ENCODE data around the gene MARCKS.

MARCKS gene

GRCh38 chr6:113881478-113881980 lies 24.4 kb downstream of the MARCKS start:
- Histone ChIP-seq H3K36me3 (ENCODE audit: control insufficient read depth, insufficient read depth, low read length) (no peaks in the 10 kb centered on the region), H3K27ac (ENCODE audit: insufficient read depth, low read length, poor library complexity, severe bottlenecking) (no peak overlapping the region), H3K4me3 (ENCODE audit: insufficient read depth, low read depth, low read length, poor library complexity, severe bottlenecking) (no peak overlapping the region), H3K4me1 (ENCODE audit: control insufficient read depth, insufficient read depth, low read length, poor library complexity, severe bottlenecking) (no peaks in the 10 kb centered on the region), H3K9me3 (ENCODE audit: control insufficient read depth, low read length) (no peaks in the 10 kb centered on the region), H3K27me3 (replicated peaks; ENCODE audit: control insufficient read depth, insufficient read depth, low read length, poor library complexity, severe bottlenecking) (no peaks in the 10 kb centered on the region)
- DNase-seq: no peak

- Histone ChIP-seq H3K27ac (ENCODE audit: insufficient read depth, low read length, poor library complexity, severe bottlenecking) (no peak overlapping the region), H3K36me3 (ENCODE audit: control insufficient read depth, insufficient read depth, low read length) (no peaks in the 10 kb centered on the region), H3K9me3 (ENCODE audit: control insufficient read depth, low read length) (no peaks in the 10 kb centered on the region), H3K4me3 (ENCODE audit: insufficient read depth, low read depth, low read length, poor library complexity, severe bottlenecking) (no peak overlapping the region), H3K4me1 (ENCODE audit: control insufficient read depth, insufficient read depth, low read length, poor library complexity, severe bottlenecking) (no peaks in the 10 kb centered on the region), H3K27me3 (replicated peaks; ENCODE audit: control insufficient read depth, insufficient read depth, low read length, poor library complexity, severe bottlenecking) (no peaks in the 10 kb centered on the region)
- no peak for DNase-seq
Measured at GRCh38 chr6:113882336-113883022, 25.3 kb downstream of the MARCKS start.

GRCh38 chr6:113884011-113884410 lies 26.9 kb downstream of the MARCKS start:
- H3K27me3 ChIP-seq (replicated peaks; ENCODE audit: control insufficient read depth, insufficient read depth, low read length, poor library complexity, severe bottlenecking): peaks cover 2% of the 10 kb centered on the region
- H3K27ac ChIP-seq (ENCODE audit: insufficient read depth, low read length, poor library complexity, severe bottlenecking): no peak overlapping the region
- no peaks in the 10 kb centered on the region for H3K4me1 ChIP-seq (ENCODE audit: control insufficient read depth, insufficient read depth, low read length, poor library complexity, severe bottlenecking)
- no peaks in the 10 kb centered on the region for H3K9me3 ChIP-seq (ENCODE audit: control insufficient read depth, low read length)
- no peak overlapping the region for H3K4me3 ChIP-seq (ENCODE audit: insufficient read depth, low read depth, low read length, poor library complexity, severe bottlenecking)
- no peak for DNase-seq
- H3K36me3 ChIP-seq (ENCODE audit: control insufficient read depth, insufficient read depth, low read length): no peaks in the 10 kb centered on the region

GRCh38 chr6:113886512-113886911 lies 29.4 kb downstream of the MARCKS start:
- Histone ChIP-seq H3K36me3 (ENCODE audit: control insufficient read depth, insufficient read depth, low read length) (no peaks in the 10 kb centered on the region), H3K9me3 (ENCODE audit: control insufficient read depth, low read length) (no peaks in the 10 kb centered on the region), H3K4me1 (ENCODE audit: control insufficient read depth, insufficient read depth, low read length, poor library complexity, severe bottlenecking) (no peaks in the 10 kb centered on the region), H3K4me3 (ENCODE audit: insufficient read depth, low read depth, low read length, poor library complexity, severe bottlenecking) (no peak overlapping the region), H3K27ac (ENCODE audit: insufficient read depth, low read length, poor library complexity, severe bottlenecking) (no peak overlapping the region), H3K27me3 (replicated peaks; ENCODE audit: control insufficient read depth, insufficient read depth, low read length, poor library complexity, severe bottlenecking) (peaks cover 2% of the 10 kb centered on the region)
- DNase-seq: no peak

- H3K4me1 ChIP-seq (ENCODE audit: control insufficient read depth, insufficient read depth, low read length, poor library complexity, severe bottlenecking): no peaks in the 10 kb centered on the region
- peaks cover 2% of the 10 kb centered on the region for H3K27me3 ChIP-seq (replicated peaks; ENCODE audit: control insufficient read depth, insufficient read depth, low read length, poor library complexity, severe bottlenecking)
- H3K36me3 ChIP-seq (ENCODE audit: control insufficient read depth, insufficient read depth, low read length): no peaks in the 10 kb centered on the region
- H3K27ac ChIP-seq (ENCODE audit: insufficient read depth, low read length, poor library complexity, severe bottlenecking): no peak overlapping the region
- no peak for DNase-seq
- no peak overlapping the region for H3K4me3 ChIP-seq (ENCODE audit: insufficient read depth, low read depth, low read length, poor library complexity, severe bottlenecking)
- H3K9me3 ChIP-seq (ENCODE audit: control insufficient read depth, low read length): no peaks in the 10 kb centered on the region
Measured at GRCh38 chr6:113888493-113888892, 31.3 kb downstream of the MARCKS start.

- H3K27me3 ChIP-seq (replicated peaks; ENCODE audit: control insufficient read depth, insufficient read depth, low read length, poor library complexity, severe bottlenecking): peaks cover 2% of the 10 kb centered on the region
- H3K36me3 ChIP-seq (ENCODE audit: control insufficient read depth, insufficient read depth, low read length): no peaks in the 10 kb centered on the region
- H3K4me3 ChIP-seq (ENCODE audit: insufficient read depth, low read depth, low read length, poor library complexity, severe bottlenecking): no peak overlapping the region
- no peak overlapping the region for H3K27ac ChIP-seq (ENCODE audit: insufficient read depth, low read length, poor library complexity, severe bottlenecking)
- no peaks in the 10 kb centered on the region for H3K9me3 ChIP-seq (ENCODE audit: control insufficient read depth, low read length)
- no peak for DNase-seq
- no peaks in the 10 kb centered on the region for H3K4me1 ChIP-seq (ENCODE audit: control insufficient read depth, insufficient read depth, low read length, poor library complexity, severe bottlenecking)
Measured at GRCh38 chr6:113888956-113889630, 31.9 kb downstream of the MARCKS start.

- Histone ChIP-seq H3K9me3 (ENCODE audit: control insufficient read depth, low read length) (no peaks in the 10 kb centered on the region), H3K27ac (ENCODE audit: insufficient read depth, low read length, poor library complexity, severe bottlenecking) (no peak overlapping the region), H3K36me3 (ENCODE audit: control insufficient read depth, insufficient read depth, low read length) (no peaks in the 10 kb centered on the region), H3K4me1 (ENCODE audit: control insufficient read depth, insufficient read depth, low read length, poor library complexity, severe bottlenecking) (no peaks in the 10 kb centered on the region), H3K27me3 (replicated peaks; ENCODE audit: control insufficient read depth, insufficient read depth, low read length, poor library complexity, severe bottlenecking) (no peaks in the 10 kb centered on the region), H3K4me3 (ENCODE audit: insufficient read depth, low read depth, low read length, poor library complexity, severe bottlenecking) (no peak overlapping the region)
- no peak for DNase-seq
Measured at GRCh38 chr6:113893451-113893850, 36.3 kb downstream of the MARCKS start.

- Histone ChIP-seq H3K27me3 (replicated peaks; ENCODE audit: control insufficient read depth, insufficient read depth, low read length, poor library complexity, severe bottlenecking) (no peaks in the 10 kb centered on the region), H3K9me3 (ENCODE audit: control insufficient read depth, low read length) (no peaks in the 10 kb centered on the region), H3K27ac (ENCODE audit: insufficient read depth, low read length, poor library complexity, severe bottlenecking) (no peak overlapping the region), H3K36me3 (ENCODE audit: control insufficient read depth, insufficient read depth, low read length) (no peaks in the 10 kb centered on the region), H3K4me1 (ENCODE audit: control insufficient read depth, insufficient read depth, low read length, poor library complexity, severe bottlenecking) (no peaks in the 10 kb centered on the region), H3K4me3 (ENCODE audit: insufficient read depth, low read depth, low read length, poor library complexity, severe bottlenecking) (no peak overlapping the region)
- DNase-seq: no peak
Measured at GRCh38 chr6:113893866-113894265, 36.7 kb downstream of the MARCKS start.

- Histone ChIP-seq H3K27ac (ENCODE audit: insufficient read depth, low read length, poor library complexity, severe bottlenecking) (no peak overlapping the region), H3K4me1 (ENCODE audit: control insufficient read depth, insufficient read depth, low read length, poor library complexity, severe bottlenecking) (no peaks in the 10 kb centered on the region), H3K27me3 (replicated peaks; ENCODE audit: control insufficient read depth, insufficient read depth, low read length, poor library complexity, severe bottlenecking) (no peaks in the 10 kb centered on the region), H3K4me3 (ENCODE audit: insufficient read depth, low read depth, low read length, poor library complexity, severe bottlenecking) (no peak overlapping the region), H3K9me3 (ENCODE audit: control insufficient read depth, low read length) (no peaks in the 10 kb centered on the region), H3K36me3 (ENCODE audit: control insufficient read depth, insufficient read depth, low read length) (no peaks in the 10 kb centered on the region)
- no peak for DNase-seq
Measured at GRCh38 chr6:113894712-113895674, 37.8 kb downstream of the MARCKS start.
